T-helper 17 cell (primary cell): ENCODE results near the gene CNKSR3. TPM values are rescaled to one million over a fixed set of nuclear protein-coding genes. Genes with fewer than 3 reads are reported as not detected.
A peak's percentile ranks its signal among the peaks of the same experiment; 100 is the strongest.

Source experiments
- ATAC-seq: fragments of 150-1000 bp; cut with Tn5 transposase; 2 replicates; pipeline ENCODE4 v1.10.0; 2021; ENCODE audit warnings: mild to moderate bottlenecking, moderate library complexity
- DNase-seq, 3 donors: peaks; one replicate each; pipeline versions ENCODE4 v3.0.0 to v3.0.0-alpha.2; 2020 to 2021
- H3K9me3 ChIP-seq: one replicate; pipeline ENCODE4 v1.7.0; 2013; ENCODE audit warnings: low read length, mild to moderate bottlenecking; ENCODE audit not compliant: control insufficient read depth, poor library complexity, severe bottlenecking
- H3K27ac Mint-ChIP-seq: one replicate; pipeline ENCODE4 v1.8.0; 2022; ENCODE audit warnings: mild to moderate bottlenecking, moderate library complexity, mixed read lengths
- H3K27me3 Mint-ChIP-seq: one replicate; pipeline ENCODE4 v1.8.0; 2022; ENCODE audit warnings: mixed read lengths
- H3K36me3 Mint-ChIP-seq: one replicate; pipeline ENCODE4 v1.8.0; 2022; ENCODE audit warnings: low read depth, mixed read lengths
- H3K4me1 Mint-ChIP-seq: one replicate; pipeline ENCODE4 v1.8.0; 2022; ENCODE audit warnings: mild to moderate bottlenecking, mixed read lengths
- H3K4me3 Mint-ChIP-seq: one replicate; pipeline ENCODE4 v1.8.0; 2022; ENCODE audit warnings: mild to moderate bottlenecking, moderate library complexity, mixed read lengths
- total RNA-seq, 4 donors: library from RNA in 2 of 4; stranded (reverse) in 2 of 4; gene quantifications; one replicate each; pipeline ENCODE4 v1.2.3 and lab custom pipeline; 2022 to 2026

Gene CNKSR3
- total RNA-seq, 2 donors from 2014 or later = not detected

DNA sequence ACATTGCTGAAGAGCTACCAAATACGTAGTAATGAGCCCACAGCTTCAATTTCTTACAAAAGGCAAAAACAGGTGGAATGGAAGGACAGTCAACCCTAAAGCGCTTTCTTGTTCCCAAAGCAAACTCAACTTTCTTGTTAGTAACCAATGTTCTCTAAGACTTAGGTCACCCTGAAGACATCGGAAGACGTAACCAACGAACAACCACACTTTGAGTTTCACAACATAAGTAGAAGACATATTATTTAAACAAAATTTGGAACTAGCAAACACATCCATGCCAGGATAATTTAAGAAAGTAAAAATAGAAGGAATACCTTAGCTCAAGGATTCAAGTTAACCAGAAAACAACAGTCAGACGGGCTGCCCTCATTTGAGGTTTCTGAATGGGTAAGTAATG is 51.0 kb downstream of the CNKSR3 start:
- H3K9me3 ChIP-seq = no peaks in the 10 kb centered on the region
- no peak for DNase-seq
- no peaks in the 10 kb centered on the region for H3K36me3 Mint-ChIP-seq
- H3K27ac Mint-ChIP-seq = no peak overlapping the region
- H3K4me1 Mint-ChIP-seq = peaks cover 6% of the 10 kb centered on the region
- peaks cover 36% of the 10 kb centered on the region for H3K27me3 Mint-ChIP-seq
- ATAC-seq = no peak
- no peak overlapping the region for H3K4me3 Mint-ChIP-seq

- no peak for DNase-seq
- Mint-ChIP-seq H3K36me3 (no peaks in the 10 kb centered on the region), H3K27ac (no peak overlapping the region), H3K4me1 (peaks cover 6% of the 10 kb centered on the region), H3K4me3 (no peak overlapping the region), H3K27me3 (peaks cover 29% of the 10 kb centered on the region)
- no peaks in the 10 kb centered on the region for H3K9me3 ChIP-seq
- ATAC-seq = no peak
Observed at GRCh38 chr6:154458565-154459470, 51.7 kb downstream of the CNKSR3 start.

DNA sequence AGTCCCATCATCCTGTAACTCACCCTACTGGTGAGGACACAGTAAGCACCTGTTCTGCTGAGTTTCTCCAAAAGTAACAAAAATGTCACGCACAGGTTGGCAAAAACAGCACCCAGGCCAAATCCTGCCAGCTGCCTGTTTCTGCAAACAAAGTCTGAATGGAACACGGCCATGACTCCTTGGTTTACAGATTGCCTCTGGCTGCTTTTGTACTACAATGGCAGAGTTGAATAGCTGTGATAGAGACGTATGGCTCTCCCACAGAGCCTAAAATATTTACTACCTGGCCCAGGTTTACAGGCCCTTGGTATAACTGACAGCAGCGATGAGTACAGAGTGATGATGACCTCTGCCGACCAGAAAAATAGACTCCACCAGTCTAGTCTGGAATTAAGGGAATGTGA is 52.6 kb downstream of the CNKSR3 start:
- no peak for ATAC-seq
- no peak for DNase-seq
- peaks cover 6% of the 10 kb centered on the region for H3K4me1 Mint-ChIP-seq
- peaks cover 22% of the 10 kb centered on the region for H3K27me3 Mint-ChIP-seq
- H3K4me3 Mint-ChIP-seq = no peak overlapping the region
- no peak overlapping the region for H3K27ac Mint-ChIP-seq
- no peaks in the 10 kb centered on the region for H3K9me3 ChIP-seq
- no peaks in the 10 kb centered on the region for H3K36me3 Mint-ChIP-seq

GRCh38 chr6:154457046-154457713 is 53.3 kb downstream of the CNKSR3 start:
- Mint-ChIP-seq H3K27me3 (peaks cover 15% of the 10 kb centered on the region), H3K4me1 (peaks cover 6% of the 10 kb centered on the region), H3K36me3 (no peaks in the 10 kb centered on the region), H3K4me3 (no peak overlapping the region), H3K27ac (no peak overlapping the region)
- no peak for DNase-seq
- no peaks in the 10 kb centered on the region for H3K9me3 ChIP-seq
- ATAC-seq = no peak

DNA sequence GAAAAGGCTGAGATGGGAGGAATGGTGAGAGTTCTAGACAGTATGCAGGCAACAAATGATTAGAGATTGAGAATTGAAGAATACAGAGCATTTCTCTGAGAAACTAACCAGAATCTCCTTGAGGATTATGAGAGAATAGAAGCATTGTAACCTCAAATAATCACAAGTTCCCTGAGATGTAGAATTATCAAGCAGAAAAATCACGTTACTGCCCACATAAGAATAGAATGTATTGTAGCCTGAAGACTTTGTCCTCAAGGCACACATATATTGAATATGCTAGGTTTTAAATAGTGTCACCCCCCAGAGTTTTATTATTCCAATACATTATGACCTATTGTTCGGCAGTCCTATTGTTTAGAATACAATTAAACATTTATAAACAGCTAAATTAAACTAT is 57.2 kb downstream of the CNKSR3 start:
- no peaks in the 10 kb centered on the region for H3K36me3 Mint-ChIP-seq
- no peak overlapping the region for H3K4me3 Mint-ChIP-seq
- no peak for ATAC-seq
- H3K27ac Mint-ChIP-seq = no peak overlapping the region
- H3K4me1 Mint-ChIP-seq = peaks cover 2% of the 10 kb centered on the region
- peaks cover 2% of the 10 kb centered on the region for H3K27me3 Mint-ChIP-seq
- no peaks in the 10 kb centered on the region for H3K9me3 ChIP-seq
- DNase-seq = no peak

- no peak overlapping the region for H3K4me3 Mint-ChIP-seq
- no peak for DNase-seq
- H3K36me3 Mint-ChIP-seq = peaks cover 2% of the 10 kb centered on the region
- H3K27me3 Mint-ChIP-seq = peaks cover 14% of the 10 kb centered on the region
- H3K4me1 Mint-ChIP-seq = peaks cover 5% of the 10 kb centered on the region
- no peaks in the 10 kb centered on the region for H3K9me3 ChIP-seq
- no peak for ATAC-seq
- H3K27ac Mint-ChIP-seq = no peak overlapping the region
Observed at GRCh38 chr6:154450498-154450897, 60.0 kb downstream of the CNKSR3 start.

GRCh38 chr6:154448448-154449096 is 61.9 kb downstream of the CNKSR3 start:
- peaks cover 18% of the 10 kb centered on the region for H3K27me3 Mint-ChIP-seq
- H3K4me3 Mint-ChIP-seq = no peak overlapping the region
- no peak for ATAC-seq

GRCh38 chr6:154447954-154448353 is 62.5 kb downstream of the CNKSR3 start:
- Mint-ChIP-seq H3K4me3 (no peak overlapping the region), H3K27ac (no peak overlapping the region), H3K27me3 (peaks cover 25% of the 10 kb centered on the region), H3K36me3 (peaks cover 2% of the 10 kb centered on the region), H3K4me1 (peaks cover 5% of the 10 kb centered on the region)
- DNase-seq (no peak), ATAC-seq (no peak)
- H3K9me3 ChIP-seq = no peaks in the 10 kb centered on the region

More at GRCh38 chr6:154448448-154449096, 61.9 kb downstream of the CNKSR3 start:
- H3K27ac Mint-ChIP-seq = no peak overlapping the region
- no peak for DNase-seq
- no peaks in the 10 kb centered on the region for H3K9me3 ChIP-seq
- peaks cover 5% of the 10 kb centered on the region for H3K4me1 Mint-ChIP-seq
- H3K36me3 Mint-ChIP-seq = peaks cover 2% of the 10 kb centered on the region

DNA sequence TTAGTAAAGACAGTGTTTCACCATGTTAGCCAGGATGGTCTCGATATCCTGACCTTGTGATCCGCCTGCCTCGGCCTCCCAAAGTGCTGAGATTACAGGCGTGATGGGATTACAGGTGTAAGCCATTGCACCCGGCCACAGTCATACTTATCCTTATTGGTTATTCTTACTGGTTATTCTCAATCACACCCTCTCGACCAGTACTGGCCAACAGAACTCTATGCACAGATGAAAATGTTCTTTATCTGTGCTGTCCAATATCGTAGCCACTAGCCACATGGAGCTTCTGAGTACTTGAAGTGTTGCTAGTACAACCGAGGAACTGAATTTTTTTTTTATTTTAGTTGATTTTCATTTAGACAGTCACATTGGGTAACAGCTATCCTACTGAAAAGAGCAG is 63.5 kb downstream of the CNKSR3 start:
- DNase-seq (no peak), ATAC-seq (no peak)
- H3K27me3 Mint-ChIP-seq = peaks cover 27% of the 10 kb centered on the region
- H3K9me3 ChIP-seq = no peaks in the 10 kb centered on the region
- peaks cover 5% of the 10 kb centered on the region for H3K4me1 Mint-ChIP-seq
- no peak overlapping the region for H3K27ac Mint-ChIP-seq
- H3K36me3 Mint-ChIP-seq = peaks cover 2% of the 10 kb centered on the region
- no peak overlapping the region for H3K4me3 Mint-ChIP-seq

DNA sequence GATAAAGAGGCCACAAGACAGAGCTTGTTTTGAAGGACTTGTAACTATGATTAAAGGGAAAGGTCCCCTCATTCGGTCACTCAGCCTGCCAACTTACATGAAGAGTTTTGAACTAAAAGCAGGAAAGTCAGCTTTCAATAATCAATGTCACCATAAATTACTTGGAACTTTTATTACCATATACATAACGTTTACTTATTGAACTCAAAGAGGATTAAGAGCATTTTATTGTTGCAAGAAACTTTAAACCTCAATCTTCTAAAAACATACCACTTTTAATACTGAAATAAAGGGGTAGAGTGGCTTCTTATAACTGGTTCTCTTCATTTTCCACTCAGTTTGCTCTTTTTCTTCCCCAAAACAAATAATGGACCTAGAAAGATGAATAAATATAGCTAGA is 65.1 kb downstream of the CNKSR3 start:
- H3K9me3 ChIP-seq = no peaks in the 10 kb centered on the region
- DNase-seq (no peak), ATAC-seq (no peak)
- Mint-ChIP-seq H3K4me1 (peaks cover 5% of the 10 kb centered on the region), H3K27me3 (peaks cover 34% of the 10 kb centered on the region), H3K36me3 (peaks cover 2% of the 10 kb centered on the region), H3K27ac (no peak overlapping the region), H3K4me3 (no peak overlapping the region)

DNA sequence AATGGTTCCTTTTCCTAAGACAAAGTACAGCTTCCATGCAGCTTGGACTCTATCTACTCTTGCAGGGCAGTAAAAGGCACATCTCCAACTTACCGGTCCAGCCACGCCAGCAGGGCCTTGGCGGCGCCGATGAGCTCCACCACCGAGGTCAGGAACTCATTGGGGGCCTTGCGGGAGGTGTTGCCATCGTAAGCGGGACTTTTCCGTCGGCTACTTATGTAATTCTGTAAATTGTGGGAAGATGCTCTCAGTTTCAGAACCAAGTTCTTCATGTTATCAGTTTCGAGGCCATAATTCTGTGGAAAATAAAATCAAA is 68.5 kb downstream of the CNKSR3 start:
- ATAC-seq (no peak), DNase-seq (no peak)
- peaks cover 2% of the 10 kb centered on the region for H3K4me1 Mint-ChIP-seq
- no peaks in the 10 kb centered on the region for H3K9me3 ChIP-seq
- peaks cover 2% of the 10 kb centered on the region for H3K36me3 Mint-ChIP-seq
- H3K4me3 Mint-ChIP-seq = peak overlapping the region; percentile 56
- H3K27ac Mint-ChIP-seq = no peak overlapping the region
- H3K27me3 Mint-ChIP-seq = peaks cover 54% of the 10 kb centered on the region

GRCh38 chr6:154440422-154441043 is 70.0 kb downstream of the CNKSR3 start:
- H3K9me3 ChIP-seq = no peaks in the 10 kb centered on the region
- no peak for ATAC-seq
- Mint-ChIP-seq H3K27me3 (peaks cover 47% of the 10 kb centered on the region), H3K36me3 (no peaks in the 10 kb centered on the region), H3K27ac (no peak overlapping the region), H3K4me1 (no peaks in the 10 kb centered on the region), H3K4me3 (no peak overlapping the region)
- no peak for DNase-seq

- Mint-ChIP-seq H3K27ac (no peak overlapping the region), H3K4me3 (no peak overlapping the region), H3K36me3 (no peaks in the 10 kb centered on the region), H3K27me3 (peaks cover 47% of the 10 kb centered on the region), H3K4me1 (no peaks in the 10 kb centered on the region)
- ATAC-seq (no peak), DNase-seq (no peak)
- H3K9me3 ChIP-seq = no peaks in the 10 kb centered on the region
Observed at GRCh38 chr6:154440022-154440421, 70.5 kb downstream of the CNKSR3 start.
